HEK293 (cell line): ENCODE measurements around the gene SLC10A6.

Experiments used
- CTCF ChIA-PET: fragments of 350-600 bp; formaldehyde crosslinking; extraction: SDS; loops from one replicate; lab custom pipeline; 2021; ENCODE audit warnings: antibody characterized with exemption; lab: Yijun Ruan, JAX
- POLR2A ChIA-PET: fragments of 300-600 bp; formaldehyde crosslinking; extraction: SDS; loops from one replicate; lab custom pipeline; 2020; ENCODE audit warnings: antibody characterized with exemption, inconsistent platforms; lab: Yijun Ruan, JAX
- H3K27ac ChIP-seq: fragments of 200-500 bp; sonication (Bioruptor generic); 2 replicates; pipeline ENCODE4 v1.5.1; 2014; ENCODE audit warnings: low read depth, low read length, control low read depth, inconsistent platforms; ENCODE audit errors: extremely low read depth
- H3K36me3 ChIP-seq, 2 experiments: fragments of 200-500 bp in 1 of 2; sonication (Bioruptor generic) in 1 of 2; 1 replicate in 1 of 2; 2 replicates in 1 of 2; pipeline ENCODE4 v1.5.1; 2014 to 2017; ENCODE audit warnings: inconsistent platforms in 2 of 2, low read length in 2 of 2; ENCODE audit not compliant: control insufficient read depth in 2 of 2, insufficient read depth in 1 of 2
- H3K4me1 ChIP-seq: fragments of 200-500 bp; sonication (Bioruptor generic); 2 replicates; pipeline ENCODE4 v1.5.1; 2014; ENCODE audit warnings: mild to moderate bottlenecking, low read length, inconsistent platforms; ENCODE audit not compliant: control insufficient read depth, insufficient read depth
- H3K4me3 ChIP-seq: 2 replicates; pipeline ENCODE4 v1.5.1; 2011; ENCODE audit warnings: low read depth, mild to moderate bottlenecking, control low read depth, low read length, moderate library complexity
- H3K9me3 ChIP-seq: fragments of 200-500 bp; sonication (Bioruptor generic); 2 replicates; pipeline ENCODE4 v1.5.1; 2014; ENCODE audit warnings: low read depth, low read length, inconsistent platforms; ENCODE audit not compliant: control insufficient read depth, insufficient read depth
- REST ChIP-seq: fragments of 450-650 bp; formaldehyde crosslinking; IDR thresholded peaks from 2 replicates; pipeline ENCODE4 v1.5.1; 2016; ENCODE audit warnings: missing biosample characterization, missing genetic modification characterization
- SCRT1 ChIP-seq: fragments of 450-650 bp; formaldehyde crosslinking; IDR thresholded peaks from 2 replicates; pipeline ENCODE4 v1.5.1; 2016; ENCODE audit warnings: missing biosample characterization, missing genetic modification characterization, borderline replicate concordance
- ZBTB48 ChIP-seq: fragments of 450-650 bp; formaldehyde crosslinking; IDR thresholded peaks from 2 replicates; pipeline ENCODE4 v1.5.1; 2016; ENCODE audit warnings: missing biosample characterization, missing genetic modification characterization
- ZNF174 ChIP-seq: fragments of 450-650 bp; formaldehyde crosslinking; IDR thresholded peaks from 2 replicates; pipeline ENCODE4 v1.5.0; 2017; ENCODE audit warnings: missing biosample characterization, mild to moderate bottlenecking, missing genetic modification characterization
- ZNF18 ChIP-seq: fragments of 450-650 bp; formaldehyde crosslinking; IDR thresholded peaks from 2 replicates; pipeline ENCODE4 v1.5.1; 2016; ENCODE audit warnings: missing biosample characterization, missing genetic modification characterization
- ZNF350 ChIP-seq: fragments of 450-650 bp; formaldehyde crosslinking; IDR thresholded peaks from 2 replicates; pipeline ENCODE4 v1.5.0; 2017; ENCODE audit warnings: missing biosample characterization, mild to moderate bottlenecking, missing genetic modification characterization
- ZNF398 ChIP-seq: fragments of 450-650 bp; formaldehyde crosslinking; IDR thresholded peaks from 2 replicates; pipeline ENCODE4 v1.5.1; 2017; ENCODE audit warnings: missing biosample characterization, missing genetic modification characterization
- ZNF404 ChIP-seq: fragments of 450-650 bp; formaldehyde crosslinking; IDR thresholded peaks from 2 replicates; pipeline ENCODE4 v1.5.1; 2017; ENCODE audit warnings: missing biosample characterization, missing genetic modification characterization
- ZNF513 ChIP-seq: fragments of 450-650 bp; IDR thresholded peaks from 2 replicates; pipeline ENCODE4 v1.5.1; 2018; ENCODE audit warnings: missing biosample characterization, missing genetic modification characterization
- ZNF514 ChIP-seq: fragments of 450-650 bp; formaldehyde crosslinking; IDR thresholded peaks from 2 replicates; pipeline ENCODE4 v1.5.1; 2016; ENCODE audit warnings: missing biosample characterization, missing genetic modification characterization
- ZNF585B ChIP-seq: fragments of 450-650 bp; formaldehyde crosslinking; IDR thresholded peaks from 2 replicates; pipeline ENCODE4 v1.5.1; 2016; ENCODE audit warnings: missing biosample characterization, missing genetic modification characterization
- ZNF623 ChIP-seq: fragments of 450-650 bp; formaldehyde crosslinking; IDR thresholded peaks from 2 replicates; pipeline ENCODE4 v1.5.1; 2016; ENCODE audit warnings: missing biosample characterization, missing genetic modification characterization
- ZNF664 ChIP-seq: fragments of 450-650 bp; formaldehyde crosslinking; IDR thresholded peaks from 2 replicates; pipeline ENCODE4 v1.5.1; 2016; ENCODE audit warnings: missing biosample characterization, missing genetic modification characterization
- ZNF837 ChIP-seq: fragments of 450-650 bp; formaldehyde crosslinking; IDR thresholded peaks from 2 replicates; pipeline ENCODE4 v1.5.1; 2016; ENCODE audit warnings: missing biosample characterization, missing genetic modification characterization
- ZNF843 ChIP-seq: fragments of 450-650 bp; formaldehyde crosslinking; IDR thresholded peaks from 2 replicates; pipeline ENCODE4 v1.5.1; 2016; ENCODE audit warnings: missing biosample characterization, missing genetic modification characterization
- TF ChIP-seq, protein P1 (sequence below): fragments of 450-650 bp; formaldehyde crosslinking; IDR thresholded peaks from 2 replicates; pipeline ENCODE4; 2016; ENCODE audit warnings: missing biosample characterization, missing genetic modification characterization
- TF ChIP-seq, protein P2 (sequence below): fragments of 450-650 bp; formaldehyde crosslinking; IDR thresholded peaks from 2 replicates; pipeline ENCODE4 v1.5.1; 2016; ENCODE audit warnings: missing biosample characterization, missing genetic modification characterization, low read depth
- TF ChIP-seq, protein P3 (sequence below): fragments of 450-650 bp; formaldehyde crosslinking; IDR thresholded peaks from 2 replicates; pipeline ENCODE4 v1.5.1; 2016; ENCODE audit warnings: missing biosample characterization, missing genetic modification characterization, low read depth

SLC10A6 gene

GRCh38 chr4:86841309-86841708 lies 7.9 kb downstream of the SLC10A6 start:
- H3K4me3 ChIP-seq, result no peak overlapping the region
- H3K9me3 ChIP-seq, result no peaks in the 10 kb centered on the region
- no peaks in the 10 kb centered on the region for H3K4me1 ChIP-seq
- H3K27ac ChIP-seq, result no peak overlapping the region
- H3K36me3 ChIP-seq, result no peaks in the 10 kb centered on the region
- no peak for TF ChIP-seq ZNF843
- TF ChIP-seq REST (tag by site-specific recombination), result no peak
- TF ChIP-seq, protein P1, sequence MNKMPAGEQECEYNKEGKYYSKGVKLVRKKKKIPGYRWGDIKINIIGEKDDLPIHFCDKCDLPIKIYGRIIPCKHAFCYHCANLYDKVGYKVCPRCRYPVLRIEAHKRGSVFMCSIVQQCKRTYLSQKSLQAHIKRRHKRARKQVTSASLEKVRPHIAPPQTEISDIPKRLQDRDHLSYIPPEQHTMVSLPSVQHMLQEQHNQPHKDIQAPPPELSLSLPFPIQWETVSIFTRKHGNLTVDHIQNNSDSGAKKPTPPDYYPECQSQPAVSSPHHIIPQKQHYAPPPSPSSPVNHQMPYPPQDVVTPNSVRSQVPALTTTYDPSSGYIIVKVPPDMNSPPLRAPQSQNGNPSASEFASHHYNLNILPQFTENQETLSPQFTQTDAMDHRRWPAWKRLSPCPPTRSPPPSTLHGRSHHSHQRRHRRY (tag by site-specific recombination), result no peak
- TF ChIP-seq, protein P2, sequence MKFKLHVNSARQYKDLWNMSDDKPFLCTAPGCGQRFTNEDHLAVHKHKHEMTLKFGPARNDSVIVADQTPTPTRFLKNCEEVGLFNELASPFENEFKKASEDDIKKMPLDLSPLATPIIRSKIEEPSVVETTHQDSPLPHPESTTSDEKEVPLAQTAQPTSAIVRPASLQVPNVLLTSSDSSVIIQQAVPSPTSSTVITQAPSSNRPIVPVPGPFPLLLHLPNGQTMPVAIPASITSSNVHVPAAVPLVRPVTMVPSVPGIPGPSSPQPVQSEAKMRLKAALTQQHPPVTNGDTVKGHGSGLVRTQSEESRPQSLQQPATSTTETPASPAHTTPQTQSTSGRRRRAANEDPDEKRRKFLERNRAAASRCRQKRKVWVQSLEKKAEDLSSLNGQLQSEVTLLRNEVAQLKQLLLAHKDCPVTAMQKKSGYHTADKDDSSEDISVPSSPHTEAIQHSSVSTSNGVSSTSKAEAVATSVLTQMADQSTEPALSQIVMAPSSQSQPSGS (tag by site-specific recombination), result no peak
- TF ChIP-seq ZNF514 (tag by site-specific recombination), result no peak
- TF ChIP-seq ZBTB48, result no peak
- no peak for TF ChIP-seq ZNF585B
- ChIA-PET POLR2A (no interaction called here), CTCF (no interaction called here)

DNA sequence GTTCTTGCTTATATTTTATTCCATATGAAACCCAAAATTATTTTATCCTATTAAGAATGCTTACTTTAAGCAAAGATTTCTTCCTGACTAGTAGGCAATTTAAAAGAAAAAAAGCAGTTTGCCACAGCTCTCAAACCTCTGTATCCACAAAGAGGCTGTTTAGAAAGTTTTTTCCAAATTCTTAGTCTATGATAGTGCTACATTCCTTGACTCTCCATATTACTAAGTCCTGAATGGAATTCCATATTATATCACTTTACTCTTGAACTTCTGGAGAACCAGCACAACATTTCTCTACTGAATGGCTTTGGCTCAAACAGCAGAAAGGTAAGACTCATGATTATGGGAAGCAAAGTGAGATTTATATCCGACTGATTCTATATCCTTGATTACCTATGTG lies 8.3 kb downstream of the SLC10A6 start:
- Histone ChIP-seq H3K27ac (no peak overlapping the region), H3K9me3 (no peaks in the 10 kb centered on the region), H3K4me1 (no peaks in the 10 kb centered on the region), H3K36me3 (no peaks in the 10 kb centered on the region), H3K4me3 (no peak overlapping the region)
- TF ChIP-seq ZNF513 (tag by site-specific recombination), result no peak
- no peak for TF ChIP-seq ZNF664 (tag by site-specific recombination)
- TF ChIP-seq ZNF174 (tag by site-specific recombination), result no peak
- no peak for TF ChIP-seq ZNF623 (tag by site-specific recombination)
- TF ChIP-seq SCRT1 (tag by site-specific recombination), result no peak
- no peak for TF ChIP-seq ZNF404 (tag by site-specific recombination)
- no peak for TF ChIP-seq ZNF837 (tag by site-specific recombination)
- no peak for TF ChIP-seq ZNF398 (tag by site-specific recombination)
- TF ChIP-seq, protein P3, sequence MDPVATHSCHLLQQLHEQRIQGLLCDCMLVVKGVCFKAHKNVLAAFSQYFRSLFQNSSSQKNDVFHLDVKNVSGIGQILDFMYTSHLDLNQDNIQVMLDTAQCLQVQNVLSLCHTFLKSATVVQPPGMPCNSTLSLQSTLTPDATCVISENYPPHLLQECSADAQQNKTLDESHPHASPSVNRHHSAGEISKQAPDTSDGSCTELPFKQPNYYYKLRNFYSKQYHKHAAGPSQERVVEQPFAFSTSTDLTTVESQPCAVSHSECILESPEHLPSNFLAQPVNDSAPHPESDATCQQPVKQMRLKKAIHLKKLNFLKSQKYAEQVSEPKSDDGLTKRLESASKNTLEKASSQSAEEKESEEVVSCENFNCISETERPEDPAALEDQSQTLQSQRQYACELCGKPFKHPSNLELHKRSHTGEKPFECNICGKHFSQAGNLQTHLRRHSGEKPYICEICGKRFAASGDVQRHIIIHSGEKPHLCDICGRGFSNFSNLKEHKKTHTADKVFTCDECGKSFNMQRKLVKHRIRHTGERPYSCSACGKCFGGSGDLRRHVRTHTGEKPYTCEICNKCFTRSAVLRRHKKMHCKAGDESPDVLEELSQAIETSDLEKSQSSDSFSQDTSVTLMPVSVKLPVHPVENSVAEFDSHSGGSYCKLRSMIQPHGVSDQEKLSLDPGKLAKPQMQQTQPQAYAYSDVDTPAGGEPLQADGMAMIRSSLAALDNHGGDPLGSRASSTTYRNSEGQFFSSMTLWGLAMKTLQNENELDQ (tag by site-specific recombination), result no peak
- no peak for TF ChIP-seq ZNF350 (tag by site-specific recombination)
- no peak for TF ChIP-seq ZNF18 (tag by site-specific recombination)
- ChIA-PET CTCF (no interaction called here), POLR2A (no interaction called here)
